ENCODE measurements around the gene GPER1. TPM values are rescaled to one million over a fixed set of nuclear protein-coding genes. Genes with fewer than 3 reads are reported as not detected.

The GPER1 gene
- total and polyA plus RNA-seq, 2 experiments from 2014 or later = 0.89 TPM; not detected in 1

- no peak for TF ChIP-seq ZNF462 (CRISPR knock-in tag; IDR thresholded peaks at IDR 0.05)
- TF ChIP-seq EZH2 (IDR thresholded peaks at IDR 0.05; ENCODE audit: low read depth, unreplicated experiment) = no peak
- TF ChIP-seq ZNF331 (CRISPR knock-in tag; IDR thresholded peaks at IDR 0.05; ENCODE audit: low read depth) = no peak
- TF ChIP-seq STAT1 (IDR thresholded peaks at IDR 0.05; ENCODE audit: unreplicated experiment) = no peak
- TF ChIP-seq JUNB (IDR thresholded peaks at IDR 0.05; ENCODE audit: unreplicated experiment) = no peak
- TF ChIP-seq POLR2AphosphoS5 (IDR thresholded peaks at IDR 0.05; ENCODE audit: low read depth) = no peak
- no peak for TF ChIP-seq EZH2phosphoT487 (IDR thresholded peaks at IDR 0.05; ENCODE audit: unreplicated experiment)
- no peak for TF ChIP-seq NANOG (IDR thresholded peaks at IDR 0.05; ENCODE audit: borderline replicate concordance)
Measured at GRCh38 chr7:1093502-1093843, 5.6 kb downstream of the GPER1 start (continued).

GRCh38 chr7:1093916-1094508 lies 6.1 kb downstream of the GPER1 start:
- Histone ChIP-seq H2AFZ (no peak overlapping the region), H3K27me3 (ENCODE audit: insufficient read depth) (no peaks in the 10 kb centered on the region), H3K9me2 (ENCODE audit: insufficient read depth) (no peaks in the 10 kb centered on the region), H3K4me2 (no peak overlapping the region), H3K4me3 (no peak overlapping the region), H3F3A (replicated peaks; ENCODE audit: low read depth) (no peaks in the 10 kb centered on the region), H4K20me1 (replicated peaks; ENCODE audit: insufficient read depth) (no peaks in the 10 kb centered on the region), H3K4me1 (ENCODE audit: insufficient read depth) (no peaks in the 10 kb centered on the region), H3K27ac (ENCODE audit: low read depth) (no peak overlapping the region), H3K79me2 (replicated peaks; ENCODE audit: insufficient read depth) (peaks cover 16% of the 10 kb centered on the region), H3K36me3 (ENCODE audit: insufficient read depth) (no peaks in the 10 kb centered on the region)
- Mint-ChIP-seq H3K27ac (peak overlapping the region; percentile 37; the same call in 1 of the 2 replicates), H3K4me1 (peaks cover under 1% of the 10 kb centered on the region; the same call in 2 of the 3 replicates), H3K4me3 (no peak overlapping the region), H3K27me3 (ENCODE audit: insufficient read depth, low read depth, poor library complexity) (peaks cover 8% of the 10 kb centered on the region), H3K36me3 (ENCODE audit: low read depth) (peaks cover 18% of the 10 kb centered on the region), H3K9me3 (peaks cover 3% of the 10 kb centered on the region; the same call in 1 of the 3 replicates)
- no peak for ATAC-seq
- DNase-seq (ENCODE audit: low spot score) = no peak
- TF ChIP-seq POLR2AphosphoS5 (IDR thresholded peaks at IDR 0.05; ENCODE audit: low read depth) (no peak), STAT1 (IDR thresholded peaks at IDR 0.05; ENCODE audit: unreplicated experiment) (no peak), ETS1 (IDR thresholded peaks at IDR 0.05) (no peak), REST (IDR thresholded peaks at IDR 0.05; ENCODE audit: unreplicated experiment) (no peak), CREB1 (CRISPR knock-in tag; IDR thresholded peaks at IDR 0.05; ENCODE audit: low read depth) (no peak)
